Upper lobe of left lung (tissue), 6 donors: Measurements from ENCODE around the gene ST7. TPM values are rescaled to one million over a fixed set of nuclear protein-coding genes. Genes with fewer than 3 reads are reported as not detected.

Experiments
- ATAC-seq, 2 donors: fragments of 200-7000 bp; cut with Tn5 transposase; one replicate each; pipeline ENCODE4 v1.9.1; 2022; ENCODE audit warnings: mild to moderate bottlenecking in 2 of 2, moderate library complexity in 2 of 2; ENCODE audit not compliant: low FRiP score in 2 of 2
- DNase-seq, 2 donors: peaks; one replicate each; pipeline ENCODE4 v3.0.0-alpha.2; 2019 to 2020
- H3K27ac ChIP-seq, 4 donors: fragments of 200-600 bp; sonication (generic); one replicate each; pipeline ENCODE4 v1.5.1; 2016 to 2019
- H3K27me3 ChIP-seq, 4 donors: fragments of 200-600 bp; sonication (generic); one replicate each; pipeline ENCODE4 v1.5.1; 2017 to 2019
- H3K36me3 ChIP-seq, 4 donors: fragments of 200-600 bp; sonication (generic); one replicate each; pipeline ENCODE4 v1.5.1; 2016 to 2019
- H3K4me1 ChIP-seq, 4 donors: fragments of 200-600 bp; sonication (generic); one replicate each; pipeline ENCODE4 v1.5.1; 2018 to 2019
- H3K4me3 ChIP-seq, 4 donors: fragments of 200-600 bp; sonication (generic); one replicate each; pipeline ENCODE4 v1.5.1; 2017 to 2019; ENCODE audit warnings: mild to moderate bottlenecking in 2 of 4, moderate library complexity in 1 of 4
- H3K9me3 ChIP-seq, 4 donors: fragments of 200-600 bp; sonication (generic); one replicate each; pipeline ENCODE4 v1.5.1; 2018 to 2019
- CTCF ChIP-seq, 6 experiments: fragments of 450-650 bp in 4 of 6; fragments of 200-600 bp in 2 of 6; sonication (generic) in 2 of 6; IDR thresholded peaks; one replicate each; pipeline ENCODE4 v1.5.1; 2016 to 2019; ENCODE audit warnings: antibody characterized with exemption in 6 of 6
- EP300 ChIP-seq, 4 donors: sonication (generic); formaldehyde crosslinking; IDR thresholded peaks; one replicate each; pipeline ENCODE4 v1.5.1; 2017; ENCODE audit warnings: antibody characterized with exemption in 4 of 4, control low read depth in 2 of 4
- POLR2A ChIP-seq, 4 donors: fragments of 450-650 bp; IDR thresholded peaks; one replicate each; pipeline ENCODE4 v1.5.1; 2016 to 2017; ENCODE audit warnings: antibody characterized with exemption in 4 of 4, mild to moderate bottlenecking in 2 of 4
- POLR2AphosphoS5 ChIP-seq, 2 donors: sonication (generic); formaldehyde crosslinking; IDR thresholded peaks; one replicate each; pipeline ENCODE4 v1.5.1; 2017; ENCODE audit warnings: antibody characterized with exemption in 2 of 2
- WGBS, 2 donors: methylation state at CpG; one replicate each; pipeline ENCODE4 v1.1.5; 2017 to 2018; 5-methylcytosine and 5-hydroxymethylcytosine counted together
- total RNA-seq, 6 donors: library from RNA; depleted of rRNA in 4 of 6; stranded (reverse); fragments of >200 nt in 4 of 6; gene quantifications; one replicate each; pipeline versions ENCODE4 v1.1.0 to v1.2.1, GENCODE V29; 2016 to 2021
- donor health status: DM: no; HTN: no; CAD: no; lungs with moderate emphysema.
- donor health status: DM: no; HTN: yes; CAD: no; lungs with severe emphysema.

Gene ST7
- total RNA-seq, 6 donors from 2014 or later, result 36.0 to 135 (median 73.4) TPM

- DNase-seq (no peak), ATAC-seq (no peak)
- no peak for TF ChIP-seq EP300 (IDR thresholded peaks at IDR 0.05)
- no peak for TF ChIP-seq CTCF (IDR thresholded peaks at IDR 0.05)
- TF ChIP-seq POLR2AphosphoS5 (IDR thresholded peaks at IDR 0.05), result no peak
- TF ChIP-seq POLR2A (IDR thresholded peaks at IDR 0.05), result no peak
- Histone ChIP-seq H3K4me3 (no peak overlapping the region), H3K27me3 (no peaks in the 10 kb centered on the region), H3K4me1 (peaks cover 0 to 3% (median 2%) of the 10 kb centered on the region in 4 donors), H3K27ac (no peak overlapping the region), H3K9me3 (no peaks in the 10 kb centered on the region), H3K36me3 (no peaks in the 10 kb centered on the region)
- WGBS, 2 donors, result 82 to 85% methylated on average over 3 of the region's 3 CpGs
These were observed 199.1 kb downstream of the ST7 start for GRCh38 chr7:117152213-117153007.

GRCh38 chr7:117153016-117153545, 199.8 kb downstream of the ST7 start:
- TF ChIP-seq CTCF (IDR thresholded peaks at IDR 0.05), result no peak
- no peak for TF ChIP-seq POLR2AphosphoS5 (IDR thresholded peaks at IDR 0.05)
- no peak for ATAC-seq
- Histone ChIP-seq H3K4me3 (no peak overlapping the region), H3K36me3 (no peaks in the 10 kb centered on the region), H3K27me3 (no peaks in the 10 kb centered on the region), H3K27ac (no peak overlapping the region), H3K4me1 (peaks cover 2 to 10% (median 7%) of the 10 kb centered on the region in 4 donors), H3K9me3 (no peaks in the 10 kb centered on the region)
- WGBS, 2 donors, result 69 to 76% methylated on average over 1 of the region's 1 CpG
- DNase-seq, result no peak

GRCh38 chr7:117154721-117155120, 201.4 kb downstream of the ST7 start:
- ATAC-seq (no peak), DNase-seq (no peak)

GRCh38 chr7:117155694-117156093, 202.4 kb downstream of the ST7 start:
- H3K4me1 ChIP-seq, result peaks cover 6 to 12% (median 8%) of the 10 kb centered on the region in 4 donors
- TF ChIP-seq EP300 (IDR thresholded peaks at IDR 0.05) (no peak), POLR2AphosphoS5 (IDR thresholded peaks at IDR 0.05) (no peak), POLR2A (IDR thresholded peaks at IDR 0.05) (no peak), CTCF (IDR thresholded peaks at IDR 0.05) (no peak)
- no peaks in the 10 kb centered on the region for H3K9me3 ChIP-seq
- no peaks in the 10 kb centered on the region for H3K36me3 ChIP-seq
- no peak overlapping the region for H3K27ac ChIP-seq
- H3K27me3 ChIP-seq, result no peaks in the 10 kb centered on the region
- H3K4me3 ChIP-seq, result no peak overlapping the region
- no peak for ATAC-seq
- WGBS, 2 donors, result 94 to 97% methylated on average over 1 of the region's 1 CpG
- DNase-seq, result no peak

More at GRCh38 chr7:117154721-117155120, 201.4 kb downstream of the ST7 start:
- TF ChIP-seq EP300 (IDR thresholded peaks at IDR 0.05) (no peak), POLR2A (IDR thresholded peaks at IDR 0.05) (no peak)
- Histone ChIP-seq H3K36me3 (no peaks in the 10 kb centered on the region), H3K27ac (no peak overlapping the region), H3K4me1 (peaks cover 6 to 12% (median 8%) of the 10 kb centered on the region in 4 donors), H3K9me3 (no peaks in the 10 kb centered on the region), H3K27me3 (no peaks in the 10 kb centered on the region), H3K4me3 (no peak overlapping the region)
- 82 to 89% methylated on average over 1 of the region's 1 CpG for WGBS, 2 donors

GRCh38 chr7:117157241-117158209, 204.2 kb downstream of the ST7 start:
- Histone ChIP-seq H3K4me1 (peaks cover 6 to 12% (median 8%) of the 10 kb centered on the region in 4 donors), H3K9me3 (no peaks in the 10 kb centered on the region), H3K27ac (peak overlapping the region in 2 of 4 donors; percentile 9 to 32), H3K27me3 (no peaks in the 10 kb centered on the region), H3K4me3 (no peak overlapping the region), H3K36me3 (no peaks in the 10 kb centered on the region)
- DNase-seq, result peak in 1 of 2 donors; percentile 26
- no peak for TF ChIP-seq POLR2AphosphoS5 (IDR thresholded peaks at IDR 0.05)
- no peak for TF ChIP-seq EP300 (IDR thresholded peaks at IDR 0.05)
- no peak for TF ChIP-seq POLR2A (IDR thresholded peaks at IDR 0.05)
- TF ChIP-seq CTCF (IDR thresholded peaks at IDR 0.05), result no peak
- WGBS, 2 donors, result 29 to 47% methylated on average over 5 of the region's 5 CpGs
- ATAC-seq, result peak; percentile 55 to 80
